ENCODE data around the gene PHLDA1.
A peak's percentile ranks its signal among the peaks of the same experiment; 100 is the strongest.

The PHLDA1 gene

DNA sequence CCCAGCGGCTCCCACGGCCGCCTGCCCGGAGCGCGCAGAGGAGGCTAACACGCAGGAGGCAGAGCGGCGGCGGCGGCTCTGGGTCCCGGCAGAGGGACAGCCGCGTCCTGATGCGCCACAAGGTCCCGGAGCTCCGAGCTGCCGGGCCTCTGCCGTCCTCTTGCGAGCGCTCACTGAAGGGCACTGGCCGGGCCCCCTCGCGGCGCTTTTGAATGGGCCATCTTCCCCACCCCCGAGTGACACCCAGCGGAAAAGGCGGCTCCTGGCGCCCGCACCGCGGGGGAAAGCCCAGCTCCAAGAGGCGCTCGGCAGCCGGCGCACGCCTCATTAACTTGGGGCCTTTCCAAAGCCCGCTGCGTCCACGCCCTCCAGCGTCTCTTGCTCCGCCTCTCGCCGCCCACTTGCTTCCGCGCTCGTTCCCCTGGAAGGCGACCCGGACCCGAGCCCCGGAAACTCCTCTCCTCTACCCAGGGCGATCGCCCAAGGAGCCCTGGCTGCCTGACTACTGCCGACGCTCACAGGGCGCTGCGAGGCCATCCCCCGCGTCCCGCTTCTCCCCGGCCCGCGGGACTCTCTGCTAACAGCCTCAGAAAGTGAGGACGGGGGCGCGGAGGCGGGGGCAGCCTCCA, at the start of gene PHLDA1:
Gene PHLDA1, minus strand, starts transcription at position 363 of the 629 bp plus-strand sequence.
- DNase-seq, result peak; percentile 47

DNA sequence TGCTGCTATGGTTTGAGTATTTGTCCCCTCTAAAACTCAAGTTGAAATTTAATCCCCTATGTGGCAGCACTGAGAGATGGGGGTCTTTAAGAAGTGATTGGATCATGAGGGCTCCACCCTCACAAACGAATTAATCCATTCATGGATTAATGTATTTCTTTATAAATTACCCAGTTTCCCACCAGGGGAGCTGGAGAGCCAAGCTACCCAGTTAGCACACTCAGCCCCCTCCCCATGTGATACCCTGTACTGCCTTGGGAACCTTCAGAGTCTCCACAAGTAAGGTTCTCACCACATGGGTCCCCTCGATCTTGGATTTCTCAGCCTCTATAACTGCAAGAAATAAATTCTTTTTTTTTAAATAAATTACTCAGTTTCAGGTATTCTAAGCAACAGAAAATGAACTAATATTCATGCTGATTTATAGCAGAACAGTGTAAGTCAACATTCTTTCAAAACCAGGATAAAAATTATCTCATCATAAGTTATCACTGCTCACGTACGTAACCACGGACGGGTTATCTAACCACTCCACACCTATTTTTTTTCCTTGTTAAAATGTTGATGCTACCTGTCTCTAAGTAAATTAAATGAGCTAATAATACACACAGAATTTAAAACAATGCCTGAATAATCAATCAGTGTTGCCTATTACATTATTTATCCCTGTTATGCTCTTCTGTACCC, 49.3 kb upstream of the PHLDA1 start:
- DNase-seq, result no peak

DNA sequence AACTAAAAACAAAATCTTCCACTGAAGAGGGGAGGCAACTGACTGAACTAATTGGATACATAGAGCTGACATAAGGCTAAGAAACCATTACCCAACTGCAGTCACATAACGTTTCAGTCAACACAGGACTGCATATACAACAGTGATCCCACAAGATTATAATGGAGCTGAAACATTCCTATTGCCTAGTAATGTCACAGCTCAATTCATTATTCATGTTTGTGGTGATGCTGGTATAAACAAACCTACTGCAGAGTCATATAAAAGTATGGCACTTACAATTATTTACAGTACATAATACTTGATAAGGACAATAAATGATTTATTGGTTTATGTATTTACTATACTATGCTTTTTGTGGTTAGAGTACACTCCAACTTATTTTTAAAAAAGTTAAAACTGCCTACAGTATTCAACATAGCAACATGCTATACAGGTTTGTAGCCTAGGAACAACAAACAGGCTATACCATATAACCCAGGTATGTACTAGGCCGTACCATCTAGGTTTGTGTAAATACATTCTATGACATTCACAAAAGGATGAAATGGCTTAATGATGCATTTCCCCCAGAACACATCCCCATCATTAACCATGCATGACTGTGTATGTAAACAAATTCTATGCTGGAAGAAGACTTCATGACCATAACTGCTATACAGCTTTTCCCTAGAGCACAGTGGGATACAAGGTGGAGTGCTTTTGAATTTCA, 48.6 kb upstream of the PHLDA1 start:
- DNase-seq, result no peak

DNA sequence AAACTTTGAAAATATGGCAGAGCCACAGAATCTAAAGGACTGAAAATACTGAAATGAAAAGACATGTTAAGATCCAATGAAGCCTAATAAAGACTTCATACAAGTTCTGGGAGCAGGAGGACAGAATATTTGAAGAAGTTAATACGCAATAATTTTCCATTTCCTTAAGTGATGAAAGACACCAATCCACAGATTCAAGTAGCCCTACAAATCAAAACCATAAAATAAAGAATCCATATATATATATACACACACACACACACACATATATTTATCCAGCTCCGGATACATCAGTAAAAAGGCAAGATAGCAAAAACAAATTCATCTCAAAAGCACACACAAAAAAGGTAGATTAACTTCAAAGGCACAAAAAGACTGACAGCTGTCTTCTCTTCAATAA, 47.2 kb upstream of the PHLDA1 start:
- no peak for DNase-seq

DNA sequence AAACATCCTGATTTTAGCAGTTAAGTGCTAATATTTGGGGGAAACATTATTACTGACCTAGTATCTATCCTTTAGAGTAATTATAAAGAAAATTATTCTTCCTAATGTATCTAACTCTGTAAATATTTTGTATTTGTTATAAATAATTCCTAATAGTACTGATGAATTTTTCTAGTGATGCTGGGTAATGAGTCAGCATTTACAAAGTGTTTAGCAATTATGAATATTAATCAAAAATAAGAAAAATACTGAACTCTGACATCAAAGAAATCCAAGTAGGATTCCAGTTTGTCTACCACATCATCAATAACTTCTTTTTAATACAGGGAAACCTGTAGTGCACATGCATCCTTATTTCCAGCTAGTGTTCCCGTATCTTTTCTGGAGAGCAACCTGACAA, 43.9 kb upstream of the PHLDA1 start:
- no peak for DNase-seq

DNA sequence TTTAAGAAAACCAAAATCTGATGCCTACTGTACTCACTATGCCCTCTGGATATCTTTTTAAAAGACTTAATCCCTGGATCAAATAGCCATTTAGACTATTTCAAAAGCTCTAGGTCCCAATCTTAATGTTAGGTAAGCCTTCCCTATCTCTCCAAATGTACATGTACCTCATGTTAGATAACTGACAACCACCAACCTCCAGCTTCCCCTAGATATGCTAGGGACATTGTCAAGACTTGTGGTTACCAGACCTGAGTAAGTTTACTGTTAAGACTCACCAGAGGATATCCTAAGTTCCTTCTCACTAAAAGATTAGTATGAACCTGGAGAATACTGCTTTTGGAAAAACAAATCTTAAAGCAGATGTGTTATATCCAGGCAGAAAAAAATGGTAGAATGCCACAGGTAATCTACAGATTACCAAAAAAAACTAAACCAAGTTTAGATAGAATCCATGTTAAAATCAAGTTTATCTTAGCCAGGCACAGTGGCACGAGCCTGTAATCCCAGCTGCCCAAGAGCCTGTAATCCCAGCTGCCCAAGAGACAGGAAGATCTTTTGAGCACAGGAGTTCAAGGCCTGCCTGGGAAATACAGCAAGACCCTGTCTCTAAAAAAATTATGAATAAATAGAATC, 43.2 kb upstream of the PHLDA1 start:
- no peak for DNase-seq

DNA sequence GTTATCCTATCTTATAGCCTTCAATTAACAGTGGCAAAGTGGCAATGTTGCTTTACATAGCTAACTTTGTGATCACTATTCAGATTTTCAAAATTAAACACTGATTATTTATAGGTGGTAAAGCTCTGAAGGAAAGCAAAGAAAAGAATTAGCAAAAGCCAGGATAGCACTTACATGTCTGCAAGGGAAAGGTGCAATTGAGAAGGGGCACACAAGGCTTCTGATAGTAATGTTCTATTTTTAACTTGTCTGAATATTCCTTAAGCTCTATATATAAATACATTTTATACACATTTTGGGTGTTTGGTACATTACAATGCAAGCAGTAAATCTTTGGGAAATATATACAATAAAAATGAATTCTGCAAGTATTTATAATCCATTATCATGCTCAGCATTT, 42.0 kb upstream of the PHLDA1 start:
- no peak for DNase-seq

DNA sequence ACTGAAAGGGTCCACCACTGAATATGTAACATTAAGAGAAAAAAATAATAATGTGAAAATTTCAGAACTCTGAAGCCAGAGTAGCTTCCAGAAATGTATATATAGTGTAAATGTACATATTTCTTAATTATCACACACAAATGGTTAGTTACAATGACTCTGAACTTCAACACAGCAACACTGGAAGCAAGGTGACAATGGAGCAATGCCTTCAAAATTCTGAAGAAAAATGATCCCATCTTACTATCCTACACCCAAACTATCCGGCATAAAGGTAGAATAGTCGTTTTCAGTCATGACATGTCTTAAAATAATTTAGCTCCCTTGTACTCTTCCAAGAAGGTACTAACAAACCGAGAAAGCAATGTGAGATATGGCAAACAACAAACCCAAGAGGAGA, 41.0 kb upstream of the PHLDA1 start:
- no peak for DNase-seq

DNA sequence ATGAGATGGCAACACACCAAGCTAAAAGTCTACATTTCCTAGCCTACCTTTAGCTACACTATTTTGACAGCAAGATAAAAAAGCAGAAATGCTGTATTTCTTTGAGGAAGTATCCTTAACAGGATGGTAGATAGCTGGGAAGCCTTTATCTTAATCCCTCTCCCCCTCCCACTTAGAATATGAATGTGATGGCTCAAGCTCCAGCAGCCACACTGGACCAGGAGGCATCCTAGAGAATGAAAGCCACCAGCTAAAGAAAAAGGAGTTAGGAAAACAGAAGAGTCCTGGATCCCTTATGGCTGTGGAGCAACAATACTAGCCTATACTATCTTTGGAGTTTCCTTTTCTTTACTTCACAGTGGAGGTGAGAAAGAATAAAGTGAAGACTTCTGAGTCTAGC, 37.8 kb upstream of the PHLDA1 start:
- DNase-seq, result no peak

DNA sequence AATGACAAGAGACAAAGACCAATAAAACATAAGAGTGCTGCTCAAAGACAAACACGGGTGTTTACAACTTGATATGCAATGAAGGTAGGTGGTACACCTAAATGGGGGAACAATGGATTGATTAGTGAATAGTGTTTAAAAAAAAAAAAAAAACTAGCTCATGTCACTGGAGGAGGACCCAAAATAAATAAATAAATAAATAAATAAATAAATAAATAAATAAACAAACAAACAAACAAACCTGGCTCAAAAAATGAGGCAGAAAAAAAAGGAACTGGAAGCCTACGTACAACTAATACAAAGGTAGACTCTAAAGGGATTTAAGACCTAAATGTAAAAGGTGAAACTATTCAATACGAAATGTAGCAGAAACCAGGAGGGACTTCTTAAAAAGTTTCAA, 34.3 kb upstream of the PHLDA1 start:
- no peak for DNase-seq

DNA sequence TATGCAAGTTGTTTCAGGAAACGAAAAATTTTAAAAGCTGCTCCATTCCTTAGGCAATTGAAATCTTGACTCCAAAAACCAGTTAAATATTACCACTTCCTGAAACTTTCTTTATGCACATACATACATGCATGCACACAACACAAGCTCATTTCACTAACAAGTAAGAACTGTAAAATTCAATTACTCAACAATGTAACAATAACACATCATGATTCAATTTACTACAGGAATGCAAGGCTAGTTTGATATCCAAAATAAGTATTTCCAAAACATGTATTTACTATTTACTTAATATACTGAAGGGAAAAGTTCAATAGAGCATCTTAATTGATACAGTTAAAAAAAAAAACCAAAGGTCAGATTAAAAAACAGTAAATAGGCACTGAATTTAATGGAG, 33.3 kb upstream of the PHLDA1 start:
- DNase-seq, result no peak

DNA sequence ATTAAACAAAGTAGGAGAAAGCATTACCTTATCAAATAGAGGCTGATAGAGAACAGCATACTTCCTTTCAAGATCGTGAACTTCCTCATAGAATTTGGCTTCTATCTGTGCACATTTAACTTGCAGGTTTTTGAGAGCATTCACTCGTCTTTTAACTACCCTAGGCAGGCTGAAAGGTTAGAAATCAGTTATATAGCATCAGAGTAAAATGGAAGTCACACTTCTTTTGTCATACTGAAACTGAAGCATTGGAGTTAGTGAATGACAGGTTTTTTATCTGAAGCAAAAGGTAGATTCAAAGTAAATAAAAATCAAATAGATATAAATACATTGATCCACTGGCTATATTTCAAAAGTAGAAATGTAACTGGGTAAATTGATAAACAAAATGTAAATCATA, 28.5 kb upstream of the PHLDA1 start:
- DNase-seq, result no peak

DNA sequence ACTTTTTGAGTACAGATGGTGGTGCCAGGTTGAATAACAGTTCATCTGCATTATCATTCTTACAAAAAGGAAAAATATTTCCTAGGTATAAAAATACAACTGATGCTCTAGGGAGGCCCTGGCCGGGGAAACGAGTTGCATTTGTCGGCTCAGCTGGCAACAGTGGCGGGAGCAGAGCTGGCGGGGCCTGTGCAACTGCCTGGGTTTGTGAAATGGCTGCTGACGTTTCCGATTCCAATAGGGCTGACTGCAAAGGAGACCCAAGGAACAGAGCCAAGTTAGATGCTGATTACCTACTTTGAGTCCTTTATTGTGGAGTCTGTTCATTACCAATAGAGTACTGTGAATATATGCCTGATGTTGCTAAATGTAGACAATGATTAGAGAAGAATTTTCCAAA, 25.8 kb upstream of the PHLDA1 start:
- DNase-seq, result no peak

DNA sequence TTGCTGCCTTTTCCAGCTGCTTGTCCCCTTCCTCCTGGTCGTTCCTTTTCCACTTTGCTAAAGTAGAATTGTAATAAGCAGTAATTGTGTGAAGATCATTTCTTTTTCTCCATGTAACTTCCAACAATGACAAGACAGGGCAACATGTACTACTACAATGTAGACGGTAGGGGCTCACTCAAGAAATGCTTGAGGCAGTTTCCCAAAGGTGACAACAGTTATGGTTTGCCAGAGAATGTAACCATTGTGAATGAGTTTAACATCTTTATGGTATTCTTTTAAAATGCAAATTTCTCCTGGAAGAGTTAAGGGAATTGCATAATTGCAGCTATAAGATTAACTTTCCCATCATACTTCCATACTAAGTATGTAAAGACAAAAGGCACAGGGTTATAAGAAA, 23.8 kb upstream of the PHLDA1 start:
- DNase-seq, result no peak

DNA sequence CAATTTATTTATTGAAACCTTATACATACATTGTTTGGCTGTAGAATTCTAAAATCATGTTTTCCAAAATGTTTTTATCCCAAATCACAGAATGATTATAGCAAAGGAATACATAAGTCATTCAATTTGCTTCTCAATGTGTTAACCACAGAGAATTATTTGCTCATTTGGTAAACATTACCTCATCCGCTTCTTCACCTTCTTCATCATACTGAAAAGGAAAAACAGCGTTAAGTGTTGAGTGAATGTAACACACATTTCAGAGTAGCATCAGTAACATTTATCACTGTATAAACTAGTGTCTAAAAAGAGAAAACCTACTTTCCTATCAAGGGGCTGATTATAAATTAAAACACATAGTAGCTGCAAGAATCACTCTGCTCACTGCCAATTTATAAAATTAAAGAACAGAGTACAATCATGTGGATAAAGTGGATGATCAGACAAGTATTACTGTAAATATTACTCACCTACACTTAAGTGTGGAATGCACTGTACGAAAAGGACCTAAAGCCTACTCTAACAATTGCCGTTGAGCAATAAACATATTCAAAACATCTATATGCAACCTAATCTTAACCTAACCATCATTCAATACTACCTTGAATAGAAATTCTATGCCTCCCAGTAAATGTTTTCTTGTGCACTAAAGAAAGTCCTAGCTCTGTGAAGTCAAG, 18.1 kb upstream of the PHLDA1 start:
- no peak for DNase-seq

DNA sequence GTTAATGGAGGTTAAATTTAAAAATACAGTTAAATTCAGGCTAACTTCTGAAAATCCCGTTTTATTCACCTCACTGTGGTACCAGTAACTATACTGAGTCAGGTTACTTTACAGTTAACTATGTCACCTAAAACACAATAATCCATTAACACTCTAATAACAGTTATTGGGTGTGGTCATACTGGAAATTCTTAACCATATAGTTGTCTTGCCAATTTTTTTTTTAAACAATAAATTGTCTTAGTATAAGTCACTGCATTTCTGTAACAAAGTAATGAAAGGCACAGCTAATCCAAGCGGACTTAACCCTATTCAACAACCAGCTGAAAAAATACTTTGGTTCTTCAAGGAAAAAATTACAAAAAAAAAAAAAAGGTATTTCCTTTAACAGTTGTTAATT, 16.2 kb upstream of the PHLDA1 start:
- DNase-seq, result no peak

DNA sequence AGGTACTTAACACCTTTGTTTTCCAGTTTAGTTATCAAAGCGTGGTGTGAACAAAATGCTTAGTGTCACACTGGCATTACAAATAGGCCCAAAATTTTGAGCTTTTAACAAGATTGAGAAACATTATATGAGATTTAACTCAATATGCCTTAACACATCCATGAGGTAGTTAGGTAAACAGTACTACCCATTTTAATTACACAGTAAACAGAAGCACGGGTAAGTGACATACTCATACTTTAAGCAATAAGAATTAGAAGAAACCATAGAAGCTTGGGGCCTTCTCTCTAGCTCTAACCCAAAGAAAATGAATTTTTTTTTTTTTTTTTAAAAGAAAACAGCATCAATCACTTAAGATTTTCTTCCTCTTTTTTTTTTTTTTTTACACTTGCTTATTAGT, 15.5 kb upstream of the PHLDA1 start:
- DNase-seq, result no peak

DNA sequence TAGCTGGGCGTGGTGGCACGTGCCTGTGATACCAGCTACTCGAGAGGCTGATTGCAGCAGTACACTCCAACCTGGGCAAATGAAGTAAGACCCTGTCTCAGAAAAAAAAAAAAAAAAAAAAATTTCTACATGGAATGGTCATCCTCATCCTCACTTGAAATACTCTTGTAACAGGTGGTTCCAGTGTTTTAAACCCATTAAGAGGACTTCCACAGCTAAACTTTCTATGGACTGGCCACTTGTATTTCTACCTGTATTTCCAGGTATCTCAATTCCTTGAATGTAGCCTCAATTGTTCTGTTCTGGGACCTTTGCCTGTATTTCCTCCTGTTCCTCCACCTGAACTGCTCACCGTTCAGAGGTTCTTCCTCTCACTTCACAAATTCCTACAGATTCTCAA, 11.8 kb upstream of the PHLDA1 start:
- DNase-seq, result no peak

DNA sequence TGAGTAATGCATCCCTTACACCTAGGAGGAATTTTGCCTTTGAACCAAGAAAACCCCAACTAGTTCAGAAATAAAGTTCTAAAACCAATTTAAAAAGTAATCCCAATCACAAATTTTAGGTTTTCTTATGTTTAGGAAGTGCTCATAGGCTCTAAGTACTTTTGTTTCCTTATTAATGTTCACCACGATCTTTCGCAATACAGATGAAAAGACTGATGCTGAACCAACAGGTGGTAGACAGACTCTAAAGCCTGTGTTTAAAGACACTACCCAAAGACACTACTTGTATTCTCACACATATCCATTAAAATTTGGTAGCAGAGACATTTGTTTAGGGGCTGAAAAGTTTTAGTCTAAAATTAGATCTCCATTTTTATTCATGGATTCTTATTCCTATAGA, 10.6 kb upstream of the PHLDA1 start:
- DNase-seq, result no peak

DNA sequence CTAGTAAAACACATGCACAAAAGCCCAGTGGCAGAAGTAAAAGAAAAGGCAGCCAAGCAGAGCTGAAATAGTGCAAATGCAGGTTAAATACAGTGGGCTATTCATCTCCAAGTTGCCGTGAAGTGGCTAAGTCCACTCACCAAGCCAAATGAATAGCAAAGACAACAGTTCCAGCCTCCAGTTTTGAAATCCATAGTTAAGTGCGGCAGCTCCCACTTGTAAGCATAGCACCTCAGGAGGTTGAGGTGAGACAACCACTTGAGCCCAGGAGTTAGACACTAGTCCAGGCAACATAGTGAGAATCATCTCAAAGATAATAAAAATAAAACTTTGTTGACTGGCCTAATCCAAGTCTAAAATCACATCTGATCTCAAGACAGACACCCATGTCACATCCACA, 9.8 kb upstream of the PHLDA1 start:
- DNase-seq, result no peak

DNA sequence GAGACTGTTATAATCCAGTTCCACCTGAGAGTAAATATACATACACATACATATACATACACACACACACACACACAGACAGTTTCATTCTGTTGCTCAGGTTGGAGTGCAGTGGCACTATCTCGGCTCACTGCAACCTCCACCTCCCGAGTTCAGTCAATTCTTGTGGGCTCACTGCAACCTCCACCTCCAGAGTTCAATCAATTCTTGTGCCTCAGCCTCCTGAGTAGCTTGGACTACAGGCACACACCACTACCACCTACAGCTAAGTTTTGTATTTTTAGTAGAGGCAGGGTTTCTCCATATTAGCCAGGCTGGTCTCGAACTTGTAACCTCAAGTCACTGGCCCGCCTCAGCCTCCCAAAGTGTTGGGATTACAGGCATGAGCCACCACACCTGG, 8.9 kb upstream of the PHLDA1 start:
- no peak for DNase-seq

DNA sequence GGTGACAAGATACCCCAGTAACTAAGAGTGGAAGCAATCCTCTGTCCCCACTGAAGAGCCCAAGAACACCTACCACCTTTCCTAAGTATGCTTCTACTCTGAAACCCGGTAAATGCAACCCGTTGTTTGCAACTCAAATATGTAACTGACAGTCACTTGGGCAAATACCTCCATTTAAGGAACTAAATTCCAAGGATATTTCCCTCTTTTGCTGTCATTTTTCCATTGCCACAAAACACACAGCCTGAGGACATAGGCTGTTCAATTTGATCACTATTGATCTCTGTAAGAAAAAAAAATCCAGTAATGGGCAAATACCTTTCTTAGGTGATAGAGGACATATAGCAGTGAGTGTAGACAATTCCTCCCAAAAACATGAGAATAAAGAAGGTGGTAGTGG, 6.6 kb upstream of the PHLDA1 start:
- no peak for DNase-seq

Measured in KG1 (cell line).